G401.6 (cell line): ENCODE measurements around the gene PELI2.

Experiments used
- FAIRE-seq: peaks from 2 replicates; lab custom pipeline; 2012; peaks lifted over from hg19 to GRCh38; lab: Jason Lieb, UNC

The PELI2 gene

DNA sequence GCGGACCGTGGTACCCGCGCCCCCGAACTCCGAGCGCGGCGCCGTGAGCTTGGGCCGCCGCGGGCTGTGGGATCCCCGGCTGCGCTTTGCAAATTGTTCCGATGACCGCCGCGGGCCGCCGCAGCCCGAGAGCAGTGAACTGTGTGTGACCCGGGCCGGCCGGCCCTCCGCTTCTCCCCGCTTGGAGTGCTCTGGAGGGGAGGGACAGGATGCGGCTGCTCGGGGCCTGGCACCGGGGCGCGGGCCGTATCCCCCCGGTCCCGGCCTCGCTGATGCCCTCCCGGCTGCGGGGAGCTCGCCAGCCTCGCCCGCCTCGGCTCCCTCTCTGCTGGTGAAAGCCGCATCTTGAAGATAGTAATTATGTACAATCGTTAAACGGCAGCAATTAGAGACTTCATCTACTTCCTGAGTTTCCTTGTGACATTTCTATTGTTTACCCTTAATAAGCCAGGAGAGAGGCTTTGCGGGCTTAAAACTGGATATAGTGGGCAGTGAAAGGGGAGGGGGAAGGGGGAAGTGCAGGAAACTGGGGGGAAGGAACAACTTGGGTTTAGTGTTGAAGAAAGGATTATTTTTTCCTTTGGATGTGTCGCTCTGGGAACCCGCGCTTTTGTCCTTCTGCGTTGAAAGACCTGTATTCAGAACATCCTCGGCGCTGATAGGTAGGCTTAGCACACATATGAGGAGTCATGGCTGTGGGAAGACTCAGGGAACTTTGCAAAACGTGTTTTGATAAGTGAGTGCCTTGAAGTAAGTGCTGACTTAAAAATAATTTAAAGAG lies 1.2 kb downstream of the PELI2 start:
- FAIRE-seq, result no peak

DNA sequence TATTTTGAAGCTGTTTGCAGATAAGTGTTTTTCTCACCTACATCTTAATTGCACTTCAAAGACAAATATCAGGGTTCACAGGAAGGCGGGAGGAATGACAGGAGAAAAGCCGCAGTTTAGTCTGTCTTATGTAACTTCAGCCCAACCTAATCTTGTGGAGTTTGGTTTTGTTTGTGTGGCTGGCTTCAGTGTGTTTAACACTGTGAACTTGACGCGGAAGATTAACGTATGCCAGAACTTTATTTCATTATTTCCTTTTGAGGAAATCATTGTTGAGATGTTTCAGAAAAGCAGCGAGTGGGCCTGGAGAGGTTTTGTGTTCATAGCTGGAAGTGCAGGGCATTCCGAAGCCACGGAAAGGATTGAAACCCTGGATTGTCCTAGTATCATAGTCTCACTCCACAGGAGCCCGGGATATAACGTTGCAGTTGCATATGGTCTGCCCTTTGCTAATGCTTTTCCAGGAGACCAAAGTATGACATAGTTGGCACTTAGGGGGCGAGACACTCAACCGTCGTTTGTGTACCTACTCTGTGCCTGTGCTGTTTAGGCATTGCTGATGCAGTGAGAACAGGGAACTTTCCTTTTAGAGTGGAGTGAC lies 2.0 kb downstream of the PELI2 start:
- no peak for FAIRE-seq

DNA sequence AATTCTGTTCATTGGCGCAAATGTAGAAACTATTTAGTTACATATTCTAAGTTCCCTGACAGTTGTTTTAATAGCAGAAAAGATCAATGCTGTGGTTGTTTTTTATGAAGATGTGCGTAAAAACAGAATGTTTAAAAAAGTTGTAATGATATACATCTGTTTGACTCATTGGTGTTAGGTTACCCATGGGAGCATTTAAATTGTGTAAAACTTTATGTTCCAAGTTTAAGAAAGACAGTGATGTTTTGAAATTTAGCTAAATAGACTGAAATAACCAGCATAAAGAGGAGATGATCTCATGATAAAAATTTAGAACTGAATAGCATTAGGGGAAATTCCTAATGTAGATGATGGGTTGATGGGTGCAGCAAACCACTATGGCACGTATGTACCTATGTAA lies 3.6 kb downstream of the PELI2 start:
- no peak for FAIRE-seq

DNA sequence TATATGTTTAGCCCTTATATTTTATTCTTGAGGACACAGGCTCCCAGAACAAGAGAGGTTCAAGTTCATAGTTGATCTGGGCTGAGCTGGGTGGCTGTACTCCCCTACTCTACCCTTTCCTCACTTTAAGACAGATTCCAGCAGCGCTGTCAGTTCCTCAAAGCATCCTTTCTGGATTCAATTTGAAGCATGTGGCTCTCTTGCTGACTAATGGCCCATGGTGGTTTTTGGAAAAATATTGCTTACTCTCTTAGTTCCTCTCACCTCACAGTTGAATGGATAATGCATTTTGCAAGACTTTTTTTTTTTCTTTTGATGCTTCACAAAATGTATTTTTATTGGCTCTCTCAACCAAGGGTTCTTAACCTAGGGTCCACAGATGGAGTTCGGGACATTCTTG lies 4.1 kb downstream of the PELI2 start:
- no peak for FAIRE-seq

DNA sequence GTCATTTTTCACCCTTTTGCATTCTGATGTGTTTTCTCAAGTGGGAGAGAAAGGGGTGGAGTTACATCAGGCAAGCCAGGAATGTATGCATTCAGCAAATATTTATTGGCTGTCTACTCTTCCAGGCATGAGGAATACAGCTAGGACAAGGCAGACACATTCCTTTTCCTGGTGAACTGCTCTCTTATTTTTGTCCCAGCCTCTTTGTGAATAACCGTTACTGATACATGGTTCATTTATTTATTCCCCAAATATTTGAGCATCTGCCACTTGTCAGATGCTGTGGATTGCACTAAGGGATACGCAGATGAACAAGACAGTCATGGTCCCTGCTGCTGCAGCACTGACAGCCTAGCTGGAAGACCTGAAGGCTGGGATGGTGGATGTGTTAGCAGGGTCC lies 6.1 kb downstream of the PELI2 start:
- FAIRE-seq, result no peak

DNA sequence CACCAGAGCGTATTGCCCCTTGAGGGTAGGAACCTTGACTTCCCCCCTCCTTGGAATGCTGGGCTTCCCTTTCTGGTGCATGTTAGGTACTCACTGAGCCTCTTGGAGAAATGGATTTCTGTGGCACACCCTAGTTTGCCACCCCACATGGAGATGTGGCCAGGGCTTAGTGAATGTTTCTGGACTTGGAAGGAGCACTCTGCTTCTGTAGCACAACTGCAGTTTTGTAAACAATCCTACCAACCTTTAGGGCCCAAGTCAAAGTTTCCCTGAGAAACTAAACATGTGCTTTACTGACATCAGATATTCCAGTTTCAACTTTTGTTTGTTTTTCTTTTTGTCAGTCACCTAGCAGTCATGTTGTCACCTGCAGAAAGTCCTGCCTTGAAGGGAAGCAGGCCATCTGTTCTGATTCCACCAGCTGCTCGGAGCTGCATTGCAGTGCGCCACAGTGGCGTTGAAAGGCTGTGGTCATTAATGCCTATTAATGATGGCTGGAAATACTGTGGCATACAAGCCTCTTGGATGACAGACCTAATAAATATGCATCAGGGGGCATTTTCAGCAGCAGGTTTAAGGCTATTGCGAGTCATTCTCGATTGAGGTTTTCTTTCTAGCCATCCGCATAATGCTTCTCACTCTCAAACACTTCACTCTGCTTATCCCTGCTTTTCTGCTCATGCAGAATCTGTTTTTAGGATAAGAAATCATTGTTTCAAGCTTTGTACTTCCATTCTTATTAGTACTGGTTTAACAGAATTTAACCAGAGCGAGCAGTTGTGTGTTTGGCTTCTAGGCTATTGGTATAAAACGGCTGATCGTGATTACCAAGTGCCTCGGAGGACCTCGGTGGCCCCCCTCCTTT lies 7.8 kb downstream of the PELI2 start:
- no peak for FAIRE-seq

DNA sequence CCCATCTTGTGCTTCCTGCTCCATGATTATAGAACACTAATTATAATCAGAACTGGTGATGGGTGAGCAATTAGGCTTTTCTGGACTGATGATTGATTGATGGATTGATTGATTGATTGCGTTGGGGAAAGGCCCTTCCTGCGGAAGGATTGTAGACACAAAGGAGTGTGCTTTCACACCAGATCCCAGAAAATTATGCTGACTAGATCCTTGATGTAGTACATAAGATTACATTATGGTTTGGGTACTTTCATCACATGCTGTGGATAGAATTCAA lies 8.4 kb downstream of the PELI2 start:
- FAIRE-seq, result no peak

DNA sequence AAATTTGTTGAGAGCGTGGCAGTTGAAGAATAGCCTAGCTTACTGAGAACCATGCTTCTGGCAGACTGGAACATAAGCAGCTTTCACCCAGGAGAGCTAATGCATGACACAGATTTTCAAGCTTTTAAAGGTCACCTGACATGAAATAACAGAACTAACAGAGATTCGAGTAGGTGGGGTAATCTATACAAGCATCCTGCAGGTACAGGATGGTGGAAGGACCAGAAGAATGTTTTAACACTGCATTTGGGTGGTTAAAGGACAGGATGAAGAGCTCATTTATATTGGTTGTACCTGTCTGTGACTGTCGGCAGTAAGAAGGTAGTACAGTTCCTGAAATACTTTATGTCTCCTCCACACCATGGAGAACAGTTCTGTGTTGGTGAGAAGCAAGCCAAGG lies 8.9 kb downstream of the PELI2 start:
- no peak for FAIRE-seq

DNA sequence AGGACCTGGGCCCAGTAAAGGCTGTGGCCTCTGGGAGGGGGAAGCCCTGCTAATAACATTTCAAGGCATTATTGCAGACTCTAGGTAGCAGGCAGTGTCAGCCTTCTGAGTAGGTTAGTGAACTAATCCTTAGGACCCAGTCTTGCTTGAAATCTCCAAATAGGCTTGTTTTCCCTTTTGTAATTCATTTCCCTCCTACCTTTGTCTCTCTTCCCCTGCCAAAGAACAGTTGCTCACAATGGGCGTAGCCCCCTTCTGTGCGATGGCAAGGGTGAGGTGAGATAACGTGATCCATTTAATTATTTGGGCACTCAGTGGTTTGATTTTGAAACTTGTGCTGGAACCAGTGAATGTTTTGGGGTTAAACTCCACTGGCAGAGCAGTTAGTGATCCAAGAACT lies 10.9 kb downstream of the PELI2 start:
- no peak for FAIRE-seq

DNA sequence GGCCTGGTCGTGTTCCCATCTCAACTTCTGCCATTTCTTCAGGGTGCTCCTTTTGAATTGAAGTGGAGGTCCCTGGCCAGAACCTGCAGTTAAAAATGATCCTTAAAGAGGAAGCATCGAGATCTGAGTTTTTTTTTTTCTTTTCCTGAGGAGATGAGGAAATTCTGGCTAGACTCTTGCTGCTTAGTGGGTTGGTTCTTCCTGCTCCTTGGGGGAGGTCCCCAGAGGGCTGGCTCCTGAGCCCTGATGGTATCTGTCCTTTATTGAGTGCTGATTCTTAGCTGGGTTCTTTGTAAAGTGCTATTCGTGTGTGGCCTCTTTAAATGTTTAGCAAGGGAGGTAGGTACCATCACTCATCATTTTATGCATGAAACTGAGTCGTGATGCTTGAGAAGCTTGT lies 11.7 kb downstream of the PELI2 start:
- FAIRE-seq, result no peak

DNA sequence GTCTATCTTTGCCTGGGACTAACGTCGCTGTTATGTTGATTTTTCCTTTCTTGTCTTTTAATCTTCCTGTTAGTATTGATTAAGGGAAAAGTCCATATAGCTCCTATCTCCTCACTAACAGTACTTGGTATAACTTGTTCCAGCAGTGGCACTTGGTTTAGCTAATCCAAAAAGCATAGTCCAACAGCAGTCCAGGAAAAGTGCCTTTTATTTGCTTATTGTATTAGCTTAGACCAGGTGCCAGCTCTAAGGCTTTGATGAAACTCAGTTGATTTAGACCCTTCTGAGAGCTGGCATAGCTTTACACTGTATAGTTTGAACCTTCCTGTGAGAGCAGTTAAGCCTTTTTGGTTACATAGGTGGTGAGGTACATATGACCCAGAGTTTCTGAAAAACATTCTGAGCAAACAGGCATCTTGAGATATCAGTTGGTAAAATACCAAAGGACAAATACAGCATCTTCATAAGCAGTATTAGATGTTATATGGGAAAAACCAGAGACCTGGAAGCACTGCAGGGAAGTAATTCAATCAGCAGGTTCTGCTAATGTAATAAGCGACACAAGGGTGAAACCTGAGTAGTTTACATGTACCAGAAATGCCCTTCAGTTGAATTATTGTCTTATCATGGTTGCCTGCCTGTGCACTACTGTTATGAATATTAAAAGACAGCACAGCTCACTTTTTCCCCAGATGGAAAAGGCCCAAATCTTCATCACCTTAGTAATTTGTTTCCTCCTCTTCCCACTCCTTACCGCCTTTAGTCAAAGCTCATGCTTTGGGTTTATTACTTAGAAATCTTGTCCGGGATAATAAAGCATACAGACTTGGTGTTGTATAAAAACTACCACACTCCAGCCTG lies 13.0 kb downstream of the PELI2 start:
- no peak for FAIRE-seq

DNA sequence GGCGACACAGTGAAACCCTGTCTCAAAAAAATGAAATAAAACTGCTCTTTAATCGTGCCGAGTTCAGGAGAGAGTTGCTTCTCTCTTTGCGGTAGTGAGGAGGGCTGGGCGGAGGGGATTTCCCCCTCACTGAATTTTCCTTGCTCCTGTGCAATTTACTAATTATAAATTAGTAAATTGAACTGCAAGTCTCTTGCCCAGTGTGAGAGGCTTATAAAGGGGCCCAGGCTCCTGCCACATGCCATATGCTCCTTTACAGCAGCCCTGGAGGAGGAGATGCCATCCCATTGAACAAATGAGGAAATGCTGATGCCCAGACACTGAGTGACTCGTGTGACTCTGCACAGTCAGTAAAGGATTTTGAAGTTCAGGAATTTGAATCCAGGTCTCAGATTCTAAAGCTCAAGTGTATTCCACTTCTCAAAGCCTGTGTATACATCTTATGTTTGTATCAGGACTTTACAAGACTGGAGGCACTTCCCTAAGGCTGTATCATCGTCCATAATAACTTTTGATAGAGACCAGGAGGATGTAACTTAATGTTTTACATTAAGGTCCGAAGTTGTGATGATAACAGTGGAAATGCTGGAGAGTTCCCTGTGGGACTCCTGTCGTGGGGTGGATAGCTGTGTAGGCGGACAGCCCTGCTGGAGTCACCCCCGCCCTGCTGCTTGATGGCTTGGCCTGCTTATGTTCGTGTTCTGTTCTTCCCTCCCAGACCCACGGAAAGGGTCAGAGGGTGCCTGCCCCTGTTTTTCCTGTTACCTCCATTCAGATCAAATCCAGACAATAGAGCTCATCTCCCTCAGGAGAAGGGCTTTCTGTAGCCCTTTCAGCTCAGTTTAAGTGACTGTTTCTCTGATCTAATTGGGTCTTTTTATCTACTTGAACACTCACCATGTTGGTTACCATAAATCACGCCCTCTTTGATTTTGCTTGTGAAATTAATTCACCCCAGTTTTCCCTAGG lies 13.9 kb downstream of the PELI2 start:
- no peak for FAIRE-seq

DNA sequence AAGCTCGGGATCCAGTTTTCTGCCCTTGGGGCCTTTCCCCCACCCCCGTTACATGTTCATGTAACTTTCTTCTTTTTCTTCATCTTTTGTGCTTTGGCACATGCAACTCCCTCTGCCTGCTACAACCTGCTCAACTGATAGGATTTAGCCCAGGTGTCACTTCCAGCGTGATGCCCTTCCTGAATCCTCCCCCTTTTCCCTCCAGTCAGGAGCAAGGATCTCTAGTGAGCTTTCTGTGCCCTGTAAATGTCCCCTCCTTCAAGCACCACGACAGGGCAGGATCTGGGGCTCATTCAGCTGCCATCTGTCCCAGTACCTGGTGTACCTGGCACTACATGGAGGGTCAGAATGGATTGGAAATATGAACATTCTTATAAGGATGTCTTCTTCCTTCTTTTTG lies 15.3 kb downstream of the PELI2 start:
- FAIRE-seq, result no peak

DNA sequence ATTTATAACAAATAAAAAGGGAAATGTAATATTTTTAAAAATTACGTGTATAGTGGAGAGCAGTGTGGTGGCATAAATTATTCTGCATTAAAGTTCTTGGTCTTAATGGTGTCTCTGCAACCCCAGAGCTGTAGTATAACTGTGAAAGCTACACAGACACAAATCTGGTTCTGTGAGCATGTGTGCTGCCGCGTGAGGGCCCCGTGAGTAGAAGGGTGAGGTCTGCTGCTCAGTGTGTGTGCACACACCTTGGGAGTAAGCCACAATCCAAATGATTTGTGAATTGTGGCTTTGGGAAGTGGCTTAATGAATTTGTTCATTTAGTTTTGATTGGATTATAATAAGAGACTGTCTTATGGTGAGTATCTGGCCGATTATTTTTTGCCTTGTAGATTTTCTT lies 16.8 kb downstream of the PELI2 start:
- FAIRE-seq, result no peak

DNA sequence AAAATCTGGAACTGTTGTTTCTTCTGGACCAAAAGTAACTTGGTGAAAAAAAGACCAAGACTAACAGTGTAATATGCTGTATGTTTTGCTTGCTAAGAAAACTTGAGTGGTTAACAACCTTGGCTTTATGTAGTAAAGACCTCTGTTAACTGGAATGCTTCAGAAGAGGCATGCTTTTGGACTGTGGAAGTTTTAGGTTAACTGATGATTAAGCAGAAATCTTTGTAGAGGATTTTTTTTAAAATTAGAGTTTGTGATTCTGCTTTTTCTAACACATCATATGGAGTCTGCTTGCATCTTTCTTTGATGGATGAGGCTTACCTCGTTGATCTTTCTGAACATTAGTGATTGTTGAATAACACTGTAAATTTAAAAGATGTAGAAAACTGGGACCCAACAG lies 17.5 kb downstream of the PELI2 start:
- FAIRE-seq, result no peak

DNA sequence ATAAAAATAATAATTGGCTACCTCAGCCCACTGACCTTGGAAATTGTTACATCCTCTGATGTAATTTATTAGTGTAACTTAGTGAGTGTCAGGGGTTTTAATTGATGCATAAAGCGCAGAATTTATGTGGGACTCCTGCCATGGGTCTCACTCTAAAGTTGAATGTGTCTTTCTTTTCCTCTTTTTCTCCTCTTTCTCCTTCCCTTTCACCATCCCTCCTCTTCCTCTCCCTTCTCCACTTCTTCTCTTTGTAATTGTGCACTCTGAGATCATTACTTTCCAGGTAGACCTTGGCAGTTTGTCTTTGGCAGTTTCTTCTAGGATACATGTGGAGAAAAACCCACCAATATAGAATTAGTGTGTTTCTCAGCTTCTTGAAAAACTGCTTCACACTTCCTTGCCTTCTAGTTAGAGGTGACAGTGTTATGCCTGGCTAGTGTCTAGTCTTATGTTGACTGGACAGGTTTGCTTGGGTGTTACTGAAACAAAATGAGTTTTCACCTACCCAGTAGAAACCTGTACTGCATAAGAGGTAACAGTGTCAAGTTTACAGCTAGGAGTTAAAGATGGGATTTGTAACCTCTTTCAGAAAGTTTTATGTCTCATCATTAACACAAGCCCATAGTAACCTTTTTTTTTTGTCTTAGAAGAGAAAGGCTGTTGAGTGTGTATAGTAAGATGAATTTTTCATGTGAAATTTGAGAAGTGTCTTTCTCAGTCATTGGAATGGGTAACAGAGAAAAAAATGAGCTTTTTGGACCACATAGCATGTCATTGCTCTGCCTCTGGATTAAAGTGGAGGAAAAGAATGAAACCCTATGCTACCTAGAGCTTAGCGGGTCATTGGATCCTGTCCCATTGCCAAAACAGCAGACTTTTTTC lies 18.6 kb downstream of the PELI2 start:
- no peak for FAIRE-seq

DNA sequence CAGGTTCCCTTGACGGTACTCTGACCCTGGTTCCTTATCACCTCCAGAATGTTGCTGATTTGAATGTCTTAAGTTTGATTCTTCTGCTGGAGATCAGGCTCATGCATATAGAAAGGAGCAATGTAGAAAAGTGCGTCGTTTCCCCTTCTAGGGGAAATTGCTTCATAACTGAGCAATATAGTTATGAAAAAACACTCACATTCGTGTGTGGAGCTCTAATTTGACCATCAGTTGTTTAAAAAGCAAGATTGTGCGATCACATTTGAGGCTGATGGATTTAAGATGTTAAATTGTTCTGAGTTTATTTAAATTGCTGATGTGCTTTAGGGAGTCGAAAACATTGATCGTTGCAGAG lies 19.2 kb downstream of the PELI2 start:
- no peak for FAIRE-seq

DNA sequence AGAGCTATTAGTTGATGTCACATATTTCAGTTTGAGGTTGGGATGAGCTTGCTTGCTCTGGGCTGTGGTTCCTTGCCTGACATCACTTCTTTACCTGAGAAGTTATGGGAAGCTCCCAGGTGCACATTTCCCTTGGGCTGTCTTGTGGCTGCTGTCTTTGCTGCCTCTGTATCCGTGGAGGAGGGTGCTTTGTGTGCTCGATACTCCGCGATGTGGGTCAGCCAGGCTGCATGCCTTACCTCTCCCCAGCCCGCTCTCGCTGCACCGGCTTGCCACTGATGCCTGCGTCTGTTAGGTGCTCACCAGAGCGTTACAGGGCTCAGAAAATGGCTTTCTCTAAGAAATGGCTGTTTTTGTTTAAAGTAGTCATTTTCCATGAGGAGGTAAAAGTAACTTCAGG lies 19.6 kb downstream of the PELI2 start:
- no peak for FAIRE-seq

DNA sequence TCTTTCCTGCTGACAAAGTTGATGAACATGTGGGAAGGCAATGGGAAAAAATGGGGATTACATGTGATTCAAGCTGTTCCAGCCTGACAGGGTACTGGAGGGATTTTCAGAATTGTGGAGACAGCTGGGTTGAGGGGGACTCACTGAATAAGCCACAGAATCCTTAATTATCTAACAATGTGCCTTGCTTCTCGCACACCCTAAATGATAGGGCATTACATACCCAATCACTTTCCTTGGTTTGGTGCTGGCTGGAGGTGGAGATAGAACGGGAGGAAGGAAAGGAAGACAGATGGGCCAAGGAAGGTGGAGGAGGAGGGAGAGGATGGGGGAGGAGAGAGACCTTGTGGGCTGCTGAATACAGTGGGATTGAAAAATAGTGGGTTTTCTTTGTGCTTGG lies 20.7 kb downstream of the PELI2 start:
- FAIRE-seq, result no peak

DNA sequence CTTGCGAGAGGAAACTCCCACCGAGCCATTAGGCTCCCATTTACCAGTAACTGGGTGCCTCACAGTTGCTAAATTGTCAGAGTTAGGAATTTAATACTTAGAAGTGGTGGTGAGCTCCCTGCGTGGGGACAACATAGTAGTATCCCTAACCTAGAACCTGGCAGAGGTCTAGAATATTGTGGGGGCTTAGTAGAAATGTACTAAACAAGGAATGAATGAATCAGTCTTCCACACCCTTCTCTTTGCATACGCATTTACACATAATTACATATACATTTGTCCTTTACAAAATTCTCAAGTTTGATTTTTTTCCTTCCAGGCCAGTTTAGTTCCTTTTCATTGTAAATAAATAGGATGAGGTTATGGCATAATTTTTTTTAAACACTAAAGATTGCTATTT lies 24.1 kb downstream of the PELI2 start:
- no peak for FAIRE-seq

DNA sequence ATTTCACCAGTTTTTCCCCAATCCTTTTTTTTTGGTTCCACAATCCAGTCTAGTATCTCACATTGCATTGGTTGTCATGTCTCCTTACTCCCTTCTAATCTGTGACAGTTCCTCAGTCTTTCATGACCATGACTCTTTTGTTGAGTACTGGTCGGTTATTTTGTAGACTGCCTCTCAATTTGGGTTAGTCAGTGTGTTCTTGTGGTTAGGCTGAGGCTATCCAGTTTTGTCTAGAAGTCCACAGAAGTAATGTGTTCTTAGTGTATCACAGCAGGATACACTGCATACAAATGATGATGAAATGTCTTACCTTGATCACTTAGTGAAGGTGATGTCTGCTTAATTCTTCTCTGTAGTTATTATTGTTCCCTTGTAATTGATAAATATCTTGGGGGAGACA lies 24.8 kb downstream of the PELI2 start:
- FAIRE-seq, result no peak
